Activated T-cell treated with anti-CD3 and anti-CD28 coated beads for 48 hours (primary cell): ENCODE measurements around the gene DDX39B.
A peak's percentile ranks its signal among the peaks of the same experiment; 100 is the strongest.

ENCODE experiments used
- DNase-seq: peaks from one replicate; pipeline ENCODE4 v3.0.0-alpha.2; 2020; ENCODE audit warnings: low read depth

The DDX39B gene

GRCh38 chr6:31575952-31576685 is 34.3 kb upstream of the DDX39B start:
- DNase-seq: no peak

- DNase-seq: peak; percentile 80
Observed at GRCh38 chr6:31575335-31575901, 33.6 kb upstream of the DDX39B start, which contains the start of gene TNF. TNF (plus strand) TSS chr6:31575565; CDS start chr6:31575742, 177 bp downstream.

- DNase-seq: no peak
Observed at GRCh38 chr6:31574106-31575061, 32.6 kb upstream of the DDX39B start.

- DNase-seq: no peak
Observed at GRCh38 chr6:31573239-31574105, 31.7 kb upstream of the DDX39B start.

GRCh38 chr6:31572041-31572911 is 30.5 kb upstream of the DDX39B start, which contains the start of gene LTA:
LTA (plus strand) TSS chr6:31572289; CDS start chr6:31572743, 454 bp downstream.
- peak; percentile 79 for DNase-seq

- DNase-seq: no peak
Observed at GRCh38 chr6:31569861-31570536, 28.2 kb upstream of the DDX39B start.

GRCh38 chr6:31568537-31568961 is 26.7 kb upstream of the DDX39B start:
- DNase-seq: no peak

- no peak for DNase-seq
Observed at GRCh38 chr6:31567531-31568370, 25.9 kb upstream of the DDX39B start.

GRCh38 chr6:31560697-31561058 is 18.9 kb upstream of the DDX39B start:
- DNase-seq: no peak

GRCh38 chr6:31559958-31560696 is 18.3 kb upstream of the DDX39B start:
- no peak for DNase-seq

- no peak for DNase-seq
Observed at GRCh38 chr6:31559606-31559957, 17.8 kb upstream of the DDX39B start.

- peak; percentile 63 for DNase-seq
Observed at GRCh38 chr6:31558631-31559500, 17.1 kb upstream of the DDX39B start.

GRCh38 chr6:31558318-31558625 is 16.5 kb upstream of the DDX39B start:
- DNase-seq: no peak

GRCh38 chr6:31557443-31558317 is 15.9 kb upstream of the DDX39B start:
- no peak for DNase-seq

- DNase-seq: no peak
Observed at GRCh38 chr6:31556307-31556706, 14.5 kb upstream of the DDX39B start.

GRCh38 chr6:31551371-31551770 is 9.6 kb upstream of the DDX39B start:
- peak; percentile 51 for DNase-seq

GRCh38 chr6:31548544-31548873 is 6.7 kb upstream of the DDX39B start:
- DNase-seq: no peak
